BE2C (cell line): ENCODE results near the gene ARF1.

Source experiments
- DNase-seq: peaks from one replicate; pipeline ENCODE4 v3.0.0-alpha.2; 2020
- H3K27me3 ChIP-seq: fragments of 250-450 bp; sonication (Bioruptor Pico); 2 replicates; pipeline ENCODE4 v1.5.1; 2020; ENCODE audit warnings: mild to moderate bottlenecking
- H3K36me3 ChIP-seq: fragments of 250-450 bp; sonication (Bioruptor Pico); 2 replicates; pipeline ENCODE4 v1.5.1; 2020; ENCODE audit warnings: mild to moderate bottlenecking
- H3K4me1 ChIP-seq: fragments of 250-450 bp; sonication (Bioruptor Pico); 2 replicates; pipeline ENCODE4 v1.5.1; 2020
- H3K4me3 ChIP-seq: 2 replicates; pipeline ENCODE4 v1.5.1; 2011; ENCODE audit warnings: low read depth, low read length
- H3K9me3 ChIP-seq: fragments of 250-450 bp; sonication (Bioruptor Pico); 2 replicates; pipeline ENCODE4 v1.5.1; 2020
- TF ChIP-seq, protein P1 (sequence below): IDR thresholded peaks from 2 replicates; pipeline ENCODE4 v1.5.1; 2012; ENCODE audit warnings: mild to moderate bottlenecking, low read depth, low read length

ARF1 gene

DNA sequence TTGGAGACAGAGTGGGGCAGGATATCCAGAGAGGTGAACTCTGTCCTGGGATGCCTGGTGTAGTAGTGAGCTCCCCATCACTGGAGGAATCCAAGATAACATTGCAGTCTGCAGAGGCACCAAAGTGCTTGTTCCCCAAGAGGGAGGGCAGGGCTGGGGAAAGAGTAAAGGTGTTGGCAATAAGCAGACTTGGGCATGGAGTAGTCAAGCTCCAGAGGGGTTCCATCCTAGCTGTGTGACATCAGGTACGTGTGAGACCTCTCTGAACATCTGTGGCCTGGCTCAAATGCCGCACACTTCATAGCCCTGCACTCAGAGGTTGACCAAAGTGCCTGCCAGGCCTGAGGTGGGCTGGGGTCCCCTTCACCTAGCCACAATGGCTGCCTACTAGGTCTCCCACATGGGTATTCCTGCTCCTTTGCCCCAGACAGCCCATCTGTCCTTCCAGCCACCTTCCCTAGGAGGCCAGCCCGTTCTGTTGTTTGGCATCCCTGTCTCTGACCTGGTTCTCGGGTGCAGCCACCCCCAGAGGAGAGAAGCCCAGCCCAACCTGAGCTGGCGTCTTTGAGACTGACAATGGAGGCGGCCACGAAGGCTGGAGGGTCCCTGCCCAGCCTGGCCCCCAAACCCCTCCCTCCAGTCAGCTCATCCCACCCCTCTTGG lies 2.8 kb upstream of the ARF1 start:
- peaks cover under 1% of the 10 kb centered on the region for H3K4me1 ChIP-seq
- no peaks in the 10 kb centered on the region for H3K9me3 ChIP-seq
- H3K27me3 ChIP-seq = no peaks in the 10 kb centered on the region
- peaks cover 19% of the 10 kb centered on the region for H3K36me3 ChIP-seq
- TF ChIP-seq, protein P1, sequence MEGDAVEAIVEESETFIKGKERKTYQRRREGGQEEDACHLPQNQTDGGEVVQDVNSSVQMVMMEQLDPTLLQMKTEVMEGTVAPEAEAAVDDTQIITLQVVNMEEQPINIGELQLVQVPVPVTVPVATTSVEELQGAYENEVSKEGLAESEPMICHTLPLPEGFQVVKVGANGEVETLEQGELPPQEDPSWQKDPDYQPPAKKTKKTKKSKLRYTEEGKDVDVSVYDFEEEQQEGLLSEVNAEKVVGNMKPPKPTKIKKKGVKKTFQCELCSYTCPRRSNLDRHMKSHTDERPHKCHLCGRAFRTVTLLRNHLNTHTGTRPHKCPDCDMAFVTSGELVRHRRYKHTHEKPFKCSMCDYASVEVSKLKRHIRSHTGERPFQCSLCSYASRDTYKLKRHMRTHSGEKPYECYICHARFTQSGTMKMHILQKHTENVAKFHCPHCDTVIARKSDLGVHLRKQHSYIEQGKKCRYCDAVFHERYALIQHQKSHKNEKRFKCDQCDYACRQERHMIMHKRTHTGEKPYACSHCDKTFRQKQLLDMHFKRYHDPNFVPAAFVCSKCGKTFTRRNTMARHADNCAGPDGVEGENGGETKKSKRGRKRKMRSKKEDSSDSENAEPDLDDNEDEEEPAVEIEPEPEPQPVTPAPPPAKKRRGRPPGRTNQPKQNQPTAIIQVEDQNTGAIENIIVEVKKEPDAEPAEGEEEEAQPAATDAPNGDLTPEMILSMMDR = no peak
- no peak for DNase-seq
- H3K4me3 ChIP-seq = no peak overlapping the region

DNA sequence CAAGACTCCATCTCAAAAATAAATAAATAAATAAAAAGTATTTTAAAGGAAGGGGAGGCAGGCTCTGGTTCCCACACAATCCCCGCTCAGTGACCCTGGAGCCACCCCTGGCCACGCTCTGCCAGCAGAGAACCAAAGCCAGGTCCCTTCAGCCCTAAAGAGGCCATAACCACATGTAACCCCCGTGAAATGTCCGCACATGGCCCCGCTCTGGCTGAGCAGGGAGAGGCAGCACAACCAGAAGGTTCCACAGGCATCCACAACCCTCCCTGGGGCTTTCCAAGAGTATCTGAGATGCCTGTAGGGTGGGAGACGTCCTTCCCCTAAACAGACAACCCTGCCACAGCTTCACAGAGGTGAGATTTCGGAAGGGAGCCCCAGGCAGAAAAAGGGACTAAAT lies 1.4 kb upstream of the ARF1 start:
- peak overlapping the region; percentile 92; the same call in 1 of the 2 replicates for H3K4me3 ChIP-seq
- H3K4me1 ChIP-seq = peaks cover 6% of the 10 kb centered on the region
- TF ChIP-seq, protein P1 = no peak
- no peaks in the 10 kb centered on the region for H3K27me3 ChIP-seq
- no peak for DNase-seq
- no peaks in the 10 kb centered on the region for H3K9me3 ChIP-seq
- H3K36me3 ChIP-seq = peaks cover 32% of the 10 kb centered on the region

DNA sequence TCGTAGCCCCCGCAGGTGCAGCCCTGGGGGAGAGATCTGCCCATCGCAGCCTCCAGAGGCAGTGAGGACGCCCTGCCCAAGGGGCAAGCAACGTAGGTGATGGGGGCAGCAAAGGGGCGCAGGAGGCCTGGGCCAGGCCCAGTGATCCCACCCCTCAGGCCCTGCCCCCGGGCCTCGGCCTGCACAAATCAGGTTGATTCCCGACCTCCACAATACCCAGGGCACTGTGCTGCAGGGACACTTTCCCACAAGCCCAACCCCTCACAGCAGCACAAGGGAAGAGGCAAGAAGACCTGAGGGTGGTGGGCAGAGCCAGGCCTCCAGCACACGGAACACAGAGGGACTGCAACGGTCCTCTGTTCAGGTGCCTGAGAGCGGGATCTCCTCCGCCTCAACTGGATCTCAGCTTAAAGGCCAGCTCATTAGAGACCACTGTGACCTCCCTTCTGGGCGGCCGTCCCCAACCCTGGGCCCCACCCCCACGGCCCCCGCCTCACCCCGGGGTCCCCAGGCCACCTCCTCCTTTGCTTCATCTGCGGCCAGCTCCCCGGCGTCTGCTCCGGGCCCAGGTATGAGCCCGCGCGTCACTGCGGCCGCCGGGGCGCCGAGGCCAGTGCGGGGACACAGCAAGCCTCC lies 812 bp upstream of the ARF1 start:
- Histone ChIP-seq H3K36me3 (peaks cover 32% of the 10 kb centered on the region), H3K9me3 (no peaks in the 10 kb centered on the region), H3K4me3 (peak overlapping the region; percentile 92), H3K4me1 (peaks cover 6% of the 10 kb centered on the region), H3K27me3 (no peaks in the 10 kb centered on the region)
- no peak for DNase-seq
- TF ChIP-seq, protein P1 = no peak

DNA sequence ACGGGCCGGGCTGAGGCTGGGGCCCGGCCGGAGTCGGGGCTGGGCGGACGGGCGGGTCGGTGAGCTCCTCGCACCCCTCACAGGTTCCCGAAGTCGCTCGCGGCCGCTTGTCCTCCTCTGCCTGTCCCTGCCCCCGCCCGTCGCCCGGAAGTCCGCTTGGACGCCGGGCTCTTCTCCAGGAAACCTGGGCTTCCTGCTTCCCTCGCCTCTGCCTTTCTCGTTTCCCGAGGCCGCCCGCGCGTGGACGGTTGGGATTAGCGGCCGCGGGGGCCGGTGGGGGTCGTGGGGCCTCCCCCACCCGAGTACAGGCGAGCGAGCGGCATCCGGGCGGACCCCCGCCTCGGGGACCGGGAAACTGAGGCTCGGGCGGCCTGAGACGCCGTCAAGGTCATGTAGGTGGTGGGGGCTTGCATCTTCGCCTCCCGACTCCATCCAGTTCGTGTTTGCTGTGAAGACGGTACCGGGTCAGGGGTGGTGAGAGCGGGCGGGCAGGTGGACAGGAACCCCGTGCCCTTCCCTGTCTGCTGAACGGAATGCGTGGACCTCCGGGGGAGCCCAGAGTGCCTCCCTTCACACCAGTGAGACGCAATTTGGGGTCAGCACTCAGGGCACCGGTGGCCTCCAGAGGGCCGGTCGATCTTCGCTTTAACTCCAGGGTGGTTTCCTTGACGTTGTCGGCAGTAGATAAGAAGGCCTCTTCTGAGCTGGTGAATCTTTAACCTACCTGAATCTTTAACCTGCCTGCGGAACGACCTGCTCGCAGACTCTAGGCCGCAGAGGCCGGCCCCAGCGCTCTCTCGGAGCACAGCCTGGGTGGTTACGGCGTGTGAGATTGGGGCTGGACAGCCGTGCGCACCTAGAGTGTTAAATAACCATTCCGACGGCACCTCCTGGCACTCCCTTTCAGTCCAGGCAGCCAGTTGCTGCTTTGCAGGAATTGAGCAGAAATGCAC lies 686 bp downstream of the ARF1 start:
- Histone ChIP-seq H3K4me3 (peak overlapping the region; percentile 92), H3K9me3 (no peaks in the 10 kb centered on the region), H3K36me3 (peaks cover 39% of the 10 kb centered on the region), H3K27me3 (no peaks in the 10 kb centered on the region), H3K4me1 (peaks cover 6% of the 10 kb centered on the region)
- DNase-seq = no peak
- TF ChIP-seq, protein P1 = no peak

DNA sequence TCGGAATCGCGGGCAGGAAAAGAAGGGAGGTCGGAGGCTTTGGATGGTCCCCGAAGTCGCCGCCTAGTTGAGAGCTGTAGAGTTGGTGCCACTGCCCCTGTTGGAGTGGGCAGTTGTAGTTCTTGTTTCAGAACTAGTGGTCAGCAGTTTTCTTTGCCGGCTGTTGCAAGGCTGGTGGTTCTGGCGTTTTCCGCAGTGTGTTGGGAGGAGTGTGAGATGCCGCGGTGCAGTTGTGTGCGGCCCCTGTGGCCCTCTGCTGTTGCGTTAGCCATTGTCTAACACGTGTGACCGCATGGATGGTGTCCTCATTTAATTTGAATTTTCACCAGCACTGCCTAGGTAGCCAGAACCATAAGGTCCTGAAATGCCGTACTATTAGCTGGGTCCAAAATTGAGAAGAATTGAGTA lies 1.4 kb downstream of the ARF1 start:
- Histone ChIP-seq H3K4me3 (peak overlapping the region; percentile 92), H3K4me1 (peaks cover 6% of the 10 kb centered on the region), H3K27me3 (no peaks in the 10 kb centered on the region), H3K36me3 (peaks cover 45% of the 10 kb centered on the region), H3K9me3 (no peaks in the 10 kb centered on the region)
- no peak for DNase-seq
- TF ChIP-seq, protein P1 = no peak
